Measurements from ENCODE around the gene GIPC3.
"Not testable (repeated sequence)": the region's sequence is repeated elsewhere in the genome, so short reads cannot be mapped to it uniquely, and the experiment has no call there.

- TF ChIP-seq CTCF, EZH2 (IDR thresholded peaks at IDR 0.05): not testable (repeated sequence)
These were observed 43.5 kb downstream of the GIPC3 start for GRCh38 chr19:3628766-3629165.

All from neural progenitor cell (in vitro differentiated cells).